Measurements from ENCODE around the gene SSBP3. TPM values are rescaled to one million over a fixed set of nuclear protein-coding genes. Genes with fewer than 3 reads are reported as not detected.

SSBP3 gene
- total and polyA plus RNA-seq, 8 donors, result 33.0 to 129 (median 112) TPM

DNA sequence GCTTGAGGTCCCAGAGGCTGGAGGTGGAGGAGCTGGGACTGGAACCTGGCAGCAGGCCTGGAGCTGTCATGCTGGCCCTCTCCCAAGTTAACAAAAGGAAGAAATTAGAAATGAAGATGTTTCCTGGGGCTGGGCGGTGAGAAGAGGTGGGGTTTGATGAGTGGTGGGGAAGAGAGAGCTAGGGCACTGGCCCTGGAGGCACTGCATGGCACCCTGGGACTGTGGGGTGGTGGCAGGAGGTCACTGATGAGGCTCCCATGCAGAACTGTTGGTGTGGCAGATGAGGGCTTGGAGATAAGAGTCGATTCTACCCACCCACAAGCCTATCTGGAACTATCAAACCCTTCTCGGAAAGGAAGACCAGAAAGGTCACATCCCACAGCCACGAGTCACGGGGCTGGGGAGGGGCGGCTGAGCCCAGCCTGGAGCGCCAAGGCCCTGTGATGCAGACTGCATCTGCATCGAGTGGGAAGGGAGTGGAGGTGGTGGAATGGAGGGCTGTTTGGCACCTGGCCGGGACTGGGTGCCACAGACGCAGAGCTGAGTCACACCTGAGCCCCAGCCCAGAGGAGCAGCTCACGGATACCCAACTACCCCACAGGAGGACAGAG, 176.8 kb downstream of the SSBP3 start:
- ATAC-seq (peak; percentile 53), DNase-seq (no peak)
- Histone ChIP-seq H3K36me3 (peaks cover 0 to 4% of the 10 kb centered on the region in 2 donors), H3K27me3 (no peaks in the 10 kb centered on the region), H3K9me3 (no peaks in the 10 kb centered on the region), H3K4me3 (no peak overlapping the region), H3K4me1 (peaks cover 0 to 13% of the 10 kb centered on the region in 2 donors), H3K27ac (no peak overlapping the region)
- intact Hi-C loops (cut with DNase I), result no loop called here
- TF ChIP-seq, protein P1, sequence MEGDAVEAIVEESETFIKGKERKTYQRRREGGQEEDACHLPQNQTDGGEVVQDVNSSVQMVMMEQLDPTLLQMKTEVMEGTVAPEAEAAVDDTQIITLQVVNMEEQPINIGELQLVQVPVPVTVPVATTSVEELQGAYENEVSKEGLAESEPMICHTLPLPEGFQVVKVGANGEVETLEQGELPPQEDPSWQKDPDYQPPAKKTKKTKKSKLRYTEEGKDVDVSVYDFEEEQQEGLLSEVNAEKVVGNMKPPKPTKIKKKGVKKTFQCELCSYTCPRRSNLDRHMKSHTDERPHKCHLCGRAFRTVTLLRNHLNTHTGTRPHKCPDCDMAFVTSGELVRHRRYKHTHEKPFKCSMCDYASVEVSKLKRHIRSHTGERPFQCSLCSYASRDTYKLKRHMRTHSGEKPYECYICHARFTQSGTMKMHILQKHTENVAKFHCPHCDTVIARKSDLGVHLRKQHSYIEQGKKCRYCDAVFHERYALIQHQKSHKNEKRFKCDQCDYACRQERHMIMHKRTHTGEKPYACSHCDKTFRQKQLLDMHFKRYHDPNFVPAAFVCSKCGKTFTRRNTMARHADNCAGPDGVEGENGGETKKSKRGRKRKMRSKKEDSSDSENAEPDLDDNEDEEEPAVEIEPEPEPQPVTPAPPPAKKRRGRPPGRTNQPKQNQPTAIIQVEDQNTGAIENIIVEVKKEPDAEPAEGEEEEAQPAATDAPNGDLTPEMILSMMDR (IDR thresholded peaks at IDR 0.05), result no peak

DNA sequence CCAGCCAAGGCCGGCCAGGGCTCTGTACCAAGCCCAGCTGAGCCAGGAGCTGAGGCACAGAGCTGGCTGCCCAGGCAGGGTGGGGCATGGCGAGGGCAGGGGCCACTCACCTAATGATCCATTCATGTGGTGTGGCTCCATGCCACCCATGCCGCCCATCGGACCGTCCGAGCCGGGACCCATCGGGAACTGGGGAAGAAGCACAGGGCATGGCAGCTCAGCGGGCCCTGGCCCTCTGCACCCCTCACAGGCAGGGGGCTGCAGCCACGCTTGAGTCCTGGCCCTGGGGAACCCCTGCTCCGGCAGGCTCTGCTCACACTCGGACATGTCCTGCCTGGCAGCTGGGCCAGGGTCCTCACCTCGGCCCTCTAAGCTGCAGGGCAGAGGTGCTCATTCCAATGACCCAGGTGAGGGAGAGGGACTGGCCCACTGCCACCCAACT, 177.5 kb downstream of the SSBP3 start:
- H3K4me1 ChIP-seq, result peaks cover 0 to 13% of the 10 kb centered on the region in 2 donors
- TF ChIP-seq, protein P1 (IDR thresholded peaks at IDR 0.05), result no peak
- no peak overlapping the region for H3K27ac ChIP-seq
- DNase-seq (no peak), ATAC-seq (no peak)
- intact Hi-C loops (cut with DNase I), result no loop called here
- H3K27me3 ChIP-seq, result no peaks in the 10 kb centered on the region
- H3K9me3 ChIP-seq, result no peaks in the 10 kb centered on the region
- no peak overlapping the region for H3K4me3 ChIP-seq
- peaks cover 0 to 4% of the 10 kb centered on the region in 2 donors for H3K36me3 ChIP-seq

DNA sequence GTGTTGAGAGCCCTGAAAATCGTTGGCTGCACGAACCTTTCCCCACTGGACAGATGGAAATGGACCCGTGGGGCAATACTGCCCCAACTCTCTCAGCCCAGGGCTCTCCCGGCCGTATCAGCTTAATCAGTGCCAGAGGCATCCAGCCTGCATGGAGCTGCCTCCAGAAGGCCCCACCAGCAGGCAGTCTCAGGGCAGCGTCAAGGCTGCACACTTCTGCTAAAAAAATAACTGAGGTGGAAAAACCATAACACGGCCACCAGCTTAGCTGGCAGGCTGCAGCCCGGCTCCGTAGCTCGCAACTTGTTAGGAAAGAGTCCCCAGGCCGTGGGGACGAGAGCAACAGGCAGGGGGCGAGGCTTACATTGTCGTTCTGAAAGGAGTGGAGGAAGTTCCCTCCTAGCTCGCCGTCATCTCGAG, 178.3 kb downstream of the SSBP3 start:
- Histone ChIP-seq H3K4me3 (no peak overlapping the region), H3K4me1 (peaks cover 0 to 13% of the 10 kb centered on the region in 2 donors), H3K27me3 (no peaks in the 10 kb centered on the region), H3K9me3 (no peaks in the 10 kb centered on the region), H3K36me3 (peaks cover 0 to 4% of the 10 kb centered on the region in 2 donors), H3K27ac (no peak overlapping the region)
- TF ChIP-seq, protein P1 (IDR thresholded peaks at IDR 0.05), result no peak
- ATAC-seq, result no peak
- DNase-seq, result no peak
- intact Hi-C loops (cut with DNase I), result no loop called here

DNA sequence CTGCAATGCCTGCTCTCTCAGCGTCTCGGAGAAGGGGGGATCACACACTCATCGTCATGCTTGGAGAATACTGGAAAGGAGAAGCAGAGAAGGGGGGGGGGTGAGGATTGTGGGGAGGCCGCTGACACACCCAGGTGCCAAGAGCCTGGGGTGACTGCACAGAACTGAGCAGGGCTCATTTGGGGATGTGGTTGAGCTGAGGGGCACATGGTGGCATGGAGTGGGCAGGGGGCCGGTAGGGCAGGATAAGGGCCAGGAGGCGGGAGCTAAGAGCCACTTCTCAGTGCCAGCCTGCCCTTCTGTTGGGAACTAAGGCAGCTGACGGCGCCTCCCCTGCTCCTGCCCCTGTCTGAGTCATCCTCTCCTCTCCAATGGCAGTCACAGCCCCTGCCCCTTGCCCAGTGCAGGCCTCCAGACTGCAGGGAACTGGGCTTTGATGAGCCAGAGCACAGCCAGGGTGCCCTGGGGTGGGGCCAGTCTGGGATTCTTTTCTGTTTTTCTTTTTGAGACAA, 179.0 kb downstream of the SSBP3 start:
- Histone ChIP-seq H3K9me3 (no peaks in the 10 kb centered on the region), H3K4me3 (no peak overlapping the region), H3K4me1 (peaks cover 0 to 13% of the 10 kb centered on the region in 2 donors), H3K27ac (peak overlapping the region in 1 of 2 donors; percentile 13), H3K36me3 (peaks cover 0 to 4% of the 10 kb centered on the region in 2 donors), H3K27me3 (no peaks in the 10 kb centered on the region)
- intact Hi-C loops (cut with DNase I), result no loop called here
- DNase-seq (peak in 1 of 4 donors; percentile 62), ATAC-seq (peak; percentile 81)
- TF ChIP-seq, protein P1 (IDR thresholded peaks at IDR 0.05), result no peak

DNA sequence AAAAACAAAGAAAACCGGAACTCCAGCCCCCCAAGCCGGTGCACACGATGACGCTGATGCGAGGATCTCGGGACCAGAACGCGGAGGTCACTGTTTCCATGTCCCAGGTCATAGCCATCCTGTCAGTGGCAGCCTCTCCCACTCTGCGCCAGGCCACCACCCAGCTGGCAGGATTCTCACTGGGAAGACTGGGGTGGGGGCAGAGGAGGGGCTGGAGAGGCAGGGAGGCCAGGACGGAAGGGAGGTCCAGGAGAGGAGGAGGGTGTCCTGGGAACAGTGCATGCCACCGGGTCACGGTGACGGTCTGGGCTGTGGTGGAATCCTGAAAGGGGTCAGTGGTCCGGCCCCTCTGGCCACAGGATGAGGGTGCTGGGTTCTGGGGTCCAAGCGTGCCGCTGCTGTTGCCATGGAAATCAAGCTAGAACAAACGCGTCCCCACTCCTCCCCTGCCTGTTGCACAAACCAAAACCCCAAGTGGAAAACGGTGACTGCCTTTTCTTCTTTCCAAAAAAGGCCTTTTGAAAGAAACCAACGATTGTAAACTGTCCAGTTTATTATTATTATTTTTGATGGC, 180.1 kb downstream of the SSBP3 start:
- Histone ChIP-seq H3K4me1 (peaks cover 0 to 13% of the 10 kb centered on the region in 2 donors), H3K27ac (no peak overlapping the region), H3K4me3 (no peak overlapping the region), H3K36me3 (peaks cover 0 to 4% of the 10 kb centered on the region in 2 donors), H3K27me3 (no peaks in the 10 kb centered on the region), H3K9me3 (no peaks in the 10 kb centered on the region)
- DNase-seq (no peak), ATAC-seq (no peak)
- intact Hi-C loops (cut with DNase I), result no loop called here
- TF ChIP-seq, protein P1 (IDR thresholded peaks at IDR 0.05), result no peak
